ENCODE measurements around the gene SCN1B. TPM values are rescaled to one million over a fixed set of nuclear protein-coding genes. Genes with fewer than 3 reads are reported as not detected.
"Not testable (repeated sequence)": the region's sequence is repeated elsewhere in the genome, so short reads cannot be mapped to it uniquely, and the experiment has no call there.

SCN1B gene
- total and polyA plus RNA-seq, 5 donors from 2014 or later = 0.08 to 2.0 (median 0.17) TPM; not detected in 1

DNA sequence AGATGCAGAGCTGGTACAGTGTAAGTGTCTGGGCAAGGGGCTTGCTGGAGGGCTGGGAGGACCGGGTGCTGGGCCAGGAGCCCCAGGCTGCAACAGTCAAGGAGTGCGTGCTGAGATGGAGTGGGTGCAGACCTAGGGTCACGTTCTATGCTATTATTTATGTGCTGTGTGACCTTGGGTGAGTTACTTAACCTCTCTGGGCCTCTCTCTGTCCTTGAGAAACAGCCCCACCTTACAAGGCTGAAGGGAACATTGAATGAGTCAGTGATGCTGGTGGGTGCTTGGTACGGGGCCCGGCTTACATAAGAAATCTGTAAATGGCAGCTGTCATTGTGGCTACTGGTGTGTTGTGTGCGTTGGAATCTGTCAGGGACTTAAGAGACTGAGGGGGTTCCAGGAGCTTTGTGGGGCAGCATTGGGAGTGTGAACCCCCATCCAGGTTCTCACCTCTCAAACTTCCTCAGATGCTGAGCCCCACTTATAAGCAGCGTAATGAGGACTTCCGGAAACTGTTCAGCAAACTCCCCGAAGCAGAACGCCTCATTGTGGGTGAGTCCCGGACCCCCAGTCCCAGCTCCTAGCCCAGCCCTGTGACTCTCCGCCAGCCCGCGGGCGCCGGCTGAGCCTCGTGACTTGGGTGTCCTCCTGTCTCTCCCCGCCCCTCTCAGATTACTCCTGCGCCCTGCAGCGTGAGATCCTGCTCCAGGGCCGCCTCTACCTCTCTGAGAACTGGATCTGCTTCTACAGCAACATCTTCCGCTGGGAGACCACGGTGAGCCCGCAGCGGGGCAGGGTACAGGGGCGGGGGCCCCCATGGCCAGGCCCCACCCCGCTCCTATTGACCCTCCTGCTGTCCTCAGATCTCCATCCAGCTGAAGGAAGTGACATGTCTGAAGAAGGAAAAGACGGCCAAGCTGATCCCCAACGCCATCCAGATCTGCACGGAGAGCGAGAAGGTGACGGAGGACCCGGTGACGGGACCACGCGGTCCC lies 20.6 kb upstream of the SCN1B start:
- Histone ChIP-seq H3K4me3 (ENCODE audit: low read depth, low read length) (no peak overlapping the region), H3K9me3 (ENCODE audit: control insufficient read depth in 2 of 2, low read length in 2 of 2) (no peaks in the 10 kb centered on the region), H3K27me3 (ENCODE audit: control insufficient read depth, insufficient read depth, low read length) (no peaks in the 10 kb centered on the region), H3K27ac (ENCODE audit: insufficient read depth, low read length, poor library complexity, severe bottlenecking) (peak overlapping the region; percentile 23), H3K4me1 (ENCODE audit: control insufficient read depth, insufficient read depth, low read length, poor library complexity, severe bottlenecking) (peaks cover 41% of the 10 kb centered on the region), H3K36me3 (ENCODE audit: control insufficient read depth, insufficient read depth, low read length) (peaks cover 43% of the 10 kb centered on the region)
- Mint-ChIP-seq H3K27me3 (no peaks in the 10 kb centered on the region), H3K4me3 (peak overlapping the region in 1 of 4 donors; percentile 32), H3K36me3 (peaks cover 32% of the 10 kb centered on the region), H3K9me3 (no peaks in the 10 kb centered on the region), H3K27ac (peak overlapping the region in 2 of 3 donors; percentile 62 to 73), H3K4me1 (peaks cover 6 to 71% (median 43%) of the 10 kb centered on the region in 4 donors)
- no peak for DNase-seq
- no peak for ATAC-seq (ENCODE audit: low read depth in 2 of 2)

DNA sequence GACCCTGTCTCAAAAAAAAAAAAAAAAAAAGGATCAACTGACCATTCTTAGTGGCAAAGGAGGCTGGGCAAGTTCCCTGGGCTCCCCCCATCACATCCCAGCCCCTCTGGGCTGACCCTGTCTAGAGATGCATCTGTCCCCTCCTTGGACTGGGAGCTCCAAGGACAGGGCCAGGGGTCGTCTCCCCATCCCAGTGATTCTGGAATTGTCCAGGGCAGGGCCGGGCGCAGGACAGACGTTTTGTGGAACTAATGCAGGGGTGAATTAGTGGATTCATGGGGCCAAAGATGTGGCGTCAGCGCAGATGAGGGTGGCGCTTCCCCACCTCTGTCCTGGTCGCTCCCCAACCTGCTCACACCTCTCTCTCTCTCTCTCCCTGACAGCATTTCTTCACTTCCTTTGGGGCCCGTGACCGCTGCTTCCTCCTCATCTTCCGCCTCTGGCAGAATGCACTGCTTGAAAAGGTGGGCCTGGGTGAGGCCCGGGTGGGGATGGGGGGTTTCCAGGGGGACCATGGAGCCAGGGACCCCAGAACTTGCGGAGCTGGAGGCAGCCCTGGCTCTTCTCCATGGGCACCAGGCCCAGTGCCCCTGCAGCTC lies 19.1 kb upstream of the SCN1B start:
- Histone ChIP-seq H3K4me1 (ENCODE audit: control insufficient read depth, insufficient read depth, low read length, poor library complexity, severe bottlenecking) (peaks cover 50% of the 10 kb centered on the region), H3K27me3 (ENCODE audit: control insufficient read depth, insufficient read depth, low read length) (no peaks in the 10 kb centered on the region), H3K4me3 (ENCODE audit: low read depth, low read length) (no peak overlapping the region), H3K9me3 (ENCODE audit: control insufficient read depth in 2 of 2, low read length in 2 of 2) (no peaks in the 10 kb centered on the region), H3K36me3 (ENCODE audit: control insufficient read depth, insufficient read depth, low read length) (peaks cover 40% of the 10 kb centered on the region), H3K27ac (ENCODE audit: insufficient read depth, low read length, poor library complexity, severe bottlenecking) (peak overlapping the region; percentile 37)
- no peaks in the 10 kb centered on the region for H3K9me3 Mint-ChIP-seq
- peak overlapping the region in 3 of 4 donors; percentile 31 to 43 (median 32) for H3K4me3 Mint-ChIP-seq
- no peaks in the 10 kb centered on the region for H3K27me3 Mint-ChIP-seq
- peaks cover 45% of the 10 kb centered on the region for H3K36me3 Mint-ChIP-seq
- ATAC-seq (ENCODE audit: low read depth in 2 of 2) (no peak), DNase-seq (no peak)
- H3K27ac Mint-ChIP-seq = peak overlapping the region in 2 of 3 donors; percentile 56 to 65
- peaks cover 6 to 75% (median 45%) of the 10 kb centered on the region in 4 donors for H3K4me1 Mint-ChIP-seq

DNA sequence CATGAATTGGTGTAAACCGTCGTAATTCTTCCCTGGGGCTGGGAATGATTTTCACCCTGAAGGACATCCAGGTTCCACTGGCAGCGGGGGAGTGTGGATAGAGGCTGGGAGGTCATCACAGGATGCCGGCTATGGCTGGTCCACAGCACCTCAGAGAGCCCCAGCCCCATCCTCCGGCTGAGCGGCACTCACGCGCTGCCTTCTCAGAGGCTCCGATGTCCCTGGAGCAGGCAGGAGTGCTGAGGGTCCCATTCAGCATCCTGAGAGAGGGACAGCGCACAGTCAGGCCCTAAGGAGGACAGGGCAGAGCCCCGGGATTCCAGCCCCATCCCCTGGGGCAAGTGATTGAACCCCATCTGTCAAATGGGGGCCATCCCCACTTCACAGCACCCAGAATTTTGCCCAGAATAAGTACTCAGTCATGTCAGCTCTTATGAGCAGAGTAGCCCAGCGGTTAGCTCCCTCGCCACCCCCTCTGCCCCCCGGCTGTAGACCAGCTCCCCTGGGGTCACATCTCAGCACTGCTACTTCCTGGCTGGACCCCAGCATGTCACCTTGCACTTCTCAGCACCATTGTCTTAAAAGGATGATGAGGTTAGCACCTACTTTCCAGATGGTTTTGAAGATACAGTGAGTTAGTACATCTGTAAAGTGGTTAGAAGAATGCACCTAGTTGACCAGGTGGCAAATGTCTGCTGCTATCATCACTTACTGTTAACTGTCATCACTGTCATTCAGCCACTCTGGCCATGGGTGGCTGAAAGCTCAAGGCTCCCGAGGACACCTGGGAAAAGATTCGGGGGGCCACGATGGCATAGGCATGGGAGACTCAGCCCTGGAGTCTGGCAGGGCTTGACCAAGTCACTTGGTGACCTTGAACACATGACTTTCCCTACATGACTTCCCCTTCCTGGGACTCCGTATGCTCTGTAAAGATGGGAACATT lies 18.3 kb upstream of the SCN1B start:
- H3K36me3 Mint-ChIP-seq = peaks cover 41% of the 10 kb centered on the region
- peak overlapping the region; percentile 74 to 97 (median 95) for H3K27ac Mint-ChIP-seq
- DNase-seq (no peak), ATAC-seq (ENCODE audit: low read depth in 2 of 2) (no peak)
- peaks cover 39% of the 10 kb centered on the region for H3K36me3 ChIP-seq (ENCODE audit: control insufficient read depth, insufficient read depth, low read length)
- no peaks in the 10 kb centered on the region for H3K9me3 Mint-ChIP-seq
- no peaks in the 10 kb centered on the region for H3K9me3 ChIP-seq (ENCODE audit: control insufficient read depth in 2 of 2, low read length in 2 of 2)
- peak overlapping the region; percentile 81 for H3K27ac ChIP-seq (ENCODE audit: insufficient read depth, low read length, poor library complexity, severe bottlenecking)
- H3K4me1 ChIP-seq (ENCODE audit: control insufficient read depth, insufficient read depth, low read length, poor library complexity, severe bottlenecking) = peaks cover 50% of the 10 kb centered on the region
- H3K27me3 Mint-ChIP-seq = no peaks in the 10 kb centered on the region
- peak overlapping the region; percentile 68 to 77 (median 72) for H3K4me3 Mint-ChIP-seq
- no peak overlapping the region for H3K4me3 ChIP-seq (ENCODE audit: low read depth, low read length)
- no peaks in the 10 kb centered on the region for H3K27me3 ChIP-seq (ENCODE audit: control insufficient read depth, insufficient read depth, low read length)
- peaks cover 6 to 67% (median 38%) of the 10 kb centered on the region in 4 donors for H3K4me1 Mint-ChIP-seq

DNA sequence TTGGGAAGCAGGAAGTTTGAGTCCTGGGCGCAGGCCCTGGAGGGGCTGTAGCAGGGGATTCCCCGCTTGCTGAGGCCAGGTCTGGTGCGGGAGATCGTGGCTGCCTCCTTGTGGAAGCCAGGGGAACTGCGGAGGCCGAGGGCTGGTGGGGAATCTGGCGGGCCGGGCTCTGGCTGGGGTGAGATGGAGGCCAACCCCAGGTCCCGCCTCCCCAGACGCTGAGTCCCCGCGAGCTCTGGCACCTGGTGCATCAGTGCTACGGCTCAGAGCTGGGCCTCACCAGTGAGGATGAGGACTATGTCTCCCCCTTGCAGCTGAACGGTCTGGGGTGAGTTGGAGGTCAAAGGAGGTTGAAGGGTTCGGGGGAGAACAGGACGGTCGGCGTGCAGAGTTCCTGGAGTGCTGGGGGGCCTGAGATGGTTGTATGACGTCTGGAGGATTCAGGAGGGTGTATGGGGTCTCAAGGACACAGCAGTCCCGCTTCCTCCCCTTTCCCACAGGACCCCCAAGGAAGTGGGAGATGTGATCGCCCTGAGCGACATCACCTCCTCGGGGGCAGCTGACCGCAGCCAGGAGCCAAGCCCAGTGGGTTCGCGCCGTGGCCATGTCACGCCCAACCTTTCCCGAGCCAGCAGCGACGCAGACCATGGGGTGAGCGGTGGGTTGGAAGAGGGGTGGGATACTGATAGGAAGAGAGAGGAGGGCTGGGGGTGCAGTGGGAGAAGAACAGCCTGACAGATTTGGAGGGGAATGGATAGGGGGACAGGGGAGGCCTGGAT lies 17.0 kb upstream of the SCN1B start:
- Histone ChIP-seq H3K4me1 (ENCODE audit: control insufficient read depth, insufficient read depth, low read length, poor library complexity, severe bottlenecking) (peaks cover 50% of the 10 kb centered on the region), H3K36me3 (ENCODE audit: control insufficient read depth, insufficient read depth, low read length) (peaks cover 50% of the 10 kb centered on the region), H3K27me3 (ENCODE audit: control insufficient read depth, insufficient read depth, low read length) (no peaks in the 10 kb centered on the region), H3K9me3 (ENCODE audit: control insufficient read depth in 2 of 2, low read length in 2 of 2) (no peaks in the 10 kb centered on the region), H3K4me3 (ENCODE audit: low read depth, low read length) (peak overlapping the region; percentile 57), H3K27ac (ENCODE audit: insufficient read depth, low read length, poor library complexity, severe bottlenecking) (peak overlapping the region; percentile 81)
- ATAC-seq (ENCODE audit: low read depth in 2 of 2) (peak; percentile 58 to 61), DNase-seq (peak; percentile 73 to 80 (median 78))
- peaks cover 51% of the 10 kb centered on the region for H3K36me3 Mint-ChIP-seq
- no peaks in the 10 kb centered on the region for H3K27me3 Mint-ChIP-seq
- H3K4me3 Mint-ChIP-seq = peak overlapping the region; percentile 83 to 89 (median 86)
- peaks cover 6 to 71% (median 40%) of the 10 kb centered on the region in 4 donors for H3K4me1 Mint-ChIP-seq
- peak overlapping the region; percentile 95 to 97 (median 97) for H3K27ac Mint-ChIP-seq
- H3K9me3 Mint-ChIP-seq = no peaks in the 10 kb centered on the region

DNA sequence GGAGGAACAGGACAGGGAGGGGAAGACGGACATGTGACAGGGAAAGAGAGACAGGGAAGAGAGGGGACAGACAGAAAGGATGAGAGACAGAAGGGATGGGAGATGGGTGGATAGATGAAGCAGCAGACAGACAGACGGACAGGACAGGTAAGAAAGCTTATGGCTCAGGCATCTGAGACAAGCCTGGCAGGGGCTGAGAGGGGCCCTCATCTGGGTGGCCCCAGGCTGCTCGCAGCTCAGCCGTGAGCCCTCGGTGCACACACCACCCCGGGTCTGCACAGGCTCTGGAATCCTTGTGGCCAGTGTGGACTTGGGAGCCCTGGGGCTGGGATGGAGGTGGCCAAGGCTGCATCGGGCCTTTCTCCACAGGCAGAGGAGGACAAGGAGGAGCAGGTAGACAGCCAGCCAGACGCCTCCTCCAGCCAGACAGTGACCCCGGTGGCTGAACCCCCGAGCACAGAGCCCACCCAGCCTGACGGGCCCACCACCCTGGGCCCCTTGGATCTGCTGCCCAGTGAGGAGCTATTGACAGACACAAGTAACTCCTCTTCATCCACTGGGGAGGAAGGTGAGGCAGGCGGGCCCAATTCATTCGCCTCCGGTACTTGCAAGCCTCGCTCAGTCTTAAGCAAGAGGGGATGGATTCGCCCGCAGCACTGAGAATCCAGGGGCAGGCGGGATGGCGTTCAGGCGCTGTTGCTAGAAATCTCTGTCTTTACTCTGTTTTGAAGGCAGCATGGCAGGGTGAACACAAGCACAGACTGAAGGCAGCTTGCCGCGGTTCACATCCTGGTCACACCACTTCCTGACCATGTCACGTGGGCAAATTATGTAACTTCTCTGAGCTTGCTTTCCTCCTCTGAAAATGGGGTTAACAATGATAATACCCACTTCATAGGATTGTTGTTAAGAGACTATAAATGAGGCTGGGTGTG lies 16.2 kb upstream of the SCN1B start:
- H3K4me1 Mint-ChIP-seq = peaks cover 6 to 71% (median 40%) of the 10 kb centered on the region in 4 donors
- Histone ChIP-seq H3K4me1 (ENCODE audit: control insufficient read depth, insufficient read depth, low read length, poor library complexity, severe bottlenecking) (peaks cover 50% of the 10 kb centered on the region), H3K9me3 (ENCODE audit: control insufficient read depth in 2 of 2, low read length in 2 of 2) (no peaks in the 10 kb centered on the region), H3K36me3 (ENCODE audit: control insufficient read depth, insufficient read depth, low read length) (peaks cover 56% of the 10 kb centered on the region), H3K27ac (ENCODE audit: insufficient read depth, low read length, poor library complexity, severe bottlenecking) (peak overlapping the region; percentile 81), H3K4me3 (ENCODE audit: low read depth, low read length) (peak overlapping the region; percentile 57), H3K27me3 (ENCODE audit: control insufficient read depth, insufficient read depth, low read length) (no peaks in the 10 kb centered on the region)
- H3K4me3 Mint-ChIP-seq = peak overlapping the region; percentile 83 to 89 (median 86)
- H3K36me3 Mint-ChIP-seq = peaks cover 55% of the 10 kb centered on the region
- ATAC-seq (ENCODE audit: low read depth in 2 of 2) (peak; percentile 86 to 92), DNase-seq (peak; percentile 65 to 93 (median 88))
- no peaks in the 10 kb centered on the region for H3K9me3 Mint-ChIP-seq
- H3K27ac Mint-ChIP-seq = peak overlapping the region; percentile 95 to 97 (median 97)
- H3K27me3 Mint-ChIP-seq = no peaks in the 10 kb centered on the region

DNA sequence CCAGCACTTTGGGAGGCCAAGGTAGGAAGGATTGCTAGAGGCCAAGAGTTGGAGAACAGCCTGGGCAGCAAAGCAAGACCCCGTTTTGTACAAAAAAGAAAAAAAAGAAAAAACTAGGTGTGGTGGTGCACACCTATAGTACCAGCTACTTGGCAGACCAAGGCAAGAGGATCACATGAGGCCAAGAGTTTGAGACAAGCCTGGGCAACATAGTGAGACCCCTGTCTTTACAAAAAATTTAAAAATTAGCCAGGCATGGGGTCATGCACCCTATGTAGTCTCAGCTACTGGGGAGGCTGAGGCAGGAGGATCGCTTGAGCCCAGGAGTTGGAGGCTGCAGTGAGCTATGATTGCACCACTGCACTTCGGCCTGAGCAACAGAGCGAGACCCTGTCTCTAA lies 15.5 kb upstream of the SCN1B start:
- Histone ChIP-seq H3K36me3 (ENCODE audit: control insufficient read depth, insufficient read depth, low read length) (peaks cover 56% of the 10 kb centered on the region), H3K4me1 (ENCODE audit: control insufficient read depth, insufficient read depth, low read length, poor library complexity, severe bottlenecking) (peaks cover 50% of the 10 kb centered on the region), H3K4me3 (ENCODE audit: low read depth, low read length) (peak overlapping the region; percentile 57), H3K27ac (ENCODE audit: insufficient read depth, low read length, poor library complexity, severe bottlenecking) (peak overlapping the region; percentile 81)
- Mint-ChIP-seq H3K4me1 (peaks cover 6 to 69% (median 40%) of the 10 kb centered on the region in 4 donors), H3K36me3 (peaks cover 55% of the 10 kb centered on the region), H3K27ac (peak overlapping the region; percentile 95 to 97 (median 97)), H3K4me3 (peak overlapping the region; percentile 83 to 89 (median 86))
- H3K9me3 ChIP-seq (ENCODE audit: control insufficient read depth in 2 of 2, low read length in 2 of 2); ATAC-seq (ENCODE audit: low read depth in 2 of 2); DNase-seq; H3K9me3 Mint-ChIP-seq; H3K27me3 Mint-ChIP-seq; H3K27me3 ChIP-seq (ENCODE audit: control insufficient read depth, insufficient read depth, low read length): not testable (repeated sequence)

All from CD4-positive, CD25-positive, alpha-beta regulatory T cell (primary cell).